GM12801 (cell line): ENCODE results near the gene ANK3.

ENCODE experiments used
- CTCF ChIP-seq: IDR thresholded peaks from one replicate; pipeline ENCODE4 v1.5.1; 2011; ENCODE audit warnings: control low read depth; ENCODE audit not compliant: insufficient read length; ENCODE audit errors: extremely low read depth

The ANK3 gene

DNA sequence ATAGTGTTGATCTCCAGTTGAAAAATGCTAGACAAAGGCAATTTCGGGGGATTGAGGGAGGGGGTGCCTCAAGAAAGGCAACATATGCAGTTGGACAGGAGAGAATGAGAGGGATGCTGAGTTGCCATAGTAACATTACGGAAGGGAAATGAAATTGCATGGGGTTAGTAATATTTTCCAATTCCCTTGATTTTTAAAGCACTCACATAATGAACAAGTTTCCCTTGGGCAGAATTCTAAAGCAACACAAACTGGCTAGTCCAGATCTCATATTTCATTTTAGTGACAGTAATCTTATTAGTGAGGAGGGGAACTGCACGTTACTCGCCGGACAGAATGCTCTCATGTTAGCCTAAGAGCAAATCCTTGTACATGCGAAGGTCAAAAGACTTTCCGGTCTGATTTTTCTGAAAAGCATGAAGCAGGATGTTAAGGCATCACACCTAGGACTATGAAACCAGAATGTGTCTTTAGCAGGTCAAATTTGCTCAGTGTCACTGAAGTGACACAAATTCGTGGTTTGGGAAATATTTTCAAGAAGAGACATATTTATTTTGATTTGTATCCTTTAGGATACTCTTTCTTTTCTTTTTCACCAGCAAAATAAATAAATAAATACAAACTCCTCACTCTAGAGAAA, 165.5 kb downstream of the ANK3 start:
- TF ChIP-seq CTCF, result no peak

DNA sequence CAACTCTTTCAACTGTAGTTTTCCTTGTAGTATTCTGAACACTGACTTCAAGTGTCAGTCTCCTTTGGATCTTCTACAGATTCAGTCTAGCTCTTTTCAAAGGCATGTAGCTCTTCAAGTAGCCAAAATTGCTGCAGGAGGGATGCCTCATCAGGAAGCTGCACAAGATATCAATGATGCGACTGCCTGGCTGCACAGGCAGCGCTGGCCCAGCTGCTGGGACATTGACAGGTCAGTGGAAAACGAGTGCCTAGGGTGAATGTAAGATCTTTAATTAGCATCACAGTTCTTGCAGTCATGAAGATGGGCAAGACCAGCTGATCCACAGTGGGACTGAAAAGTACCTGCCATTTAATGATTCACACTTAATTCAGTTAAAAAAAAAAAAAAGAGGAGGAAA, 167.6 kb downstream of the ANK3 start:
- TF ChIP-seq CTCF, result no peak

DNA sequence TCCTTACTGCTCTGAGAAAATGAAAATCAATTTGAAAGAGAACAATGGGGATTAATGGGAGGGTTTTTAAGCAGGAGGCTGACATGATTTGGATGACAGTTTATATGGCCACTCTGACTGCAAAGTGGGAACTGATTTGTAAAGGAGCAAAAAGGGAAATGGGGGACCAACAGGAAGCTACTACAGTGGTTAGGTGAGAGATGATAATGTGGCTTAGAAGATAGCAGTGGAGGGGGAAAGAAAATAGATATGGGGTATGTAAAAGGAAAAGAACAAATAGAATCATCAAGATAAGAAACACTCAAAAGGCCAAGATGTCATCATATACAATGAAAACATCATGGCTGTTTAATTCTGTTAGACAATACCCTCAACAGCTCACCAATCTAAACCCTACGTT, 177.5 kb downstream of the ANK3 start:
- TF ChIP-seq CTCF, result no peak

DNA sequence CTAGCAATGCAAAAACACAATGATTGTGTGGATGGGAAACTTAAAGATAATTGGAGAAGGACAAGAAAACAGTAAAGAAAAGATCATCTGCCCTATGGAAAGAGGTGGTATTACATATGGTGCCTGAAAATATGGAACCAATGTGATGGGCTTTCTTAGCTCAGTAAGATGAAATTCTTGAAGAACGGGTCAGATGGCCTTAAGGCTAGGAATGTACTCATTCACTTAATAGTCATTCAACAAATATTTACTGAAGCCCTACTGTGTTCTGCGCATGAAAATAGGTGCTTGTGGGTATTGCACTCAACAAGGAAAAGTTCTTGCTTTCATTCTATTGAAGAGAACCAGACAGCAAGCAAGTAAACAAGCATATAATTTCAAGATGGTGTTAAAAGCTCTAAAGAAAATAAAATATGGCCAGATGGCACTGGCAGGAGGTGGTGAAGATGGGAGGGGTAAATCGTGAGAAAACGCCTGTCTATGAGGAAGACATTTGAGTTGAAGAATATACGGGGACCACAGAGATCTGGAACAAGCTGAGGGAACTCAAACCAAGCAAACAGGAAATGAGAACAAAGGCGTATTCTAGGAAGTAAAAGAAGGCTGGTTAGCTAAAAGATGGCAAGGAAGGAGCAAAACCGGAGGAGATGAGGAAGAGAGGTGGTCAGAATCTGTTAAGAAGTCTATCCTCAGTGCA, 179.7 kb downstream of the ANK3 start:
- TF ChIP-seq CTCF, result no peak

DNA sequence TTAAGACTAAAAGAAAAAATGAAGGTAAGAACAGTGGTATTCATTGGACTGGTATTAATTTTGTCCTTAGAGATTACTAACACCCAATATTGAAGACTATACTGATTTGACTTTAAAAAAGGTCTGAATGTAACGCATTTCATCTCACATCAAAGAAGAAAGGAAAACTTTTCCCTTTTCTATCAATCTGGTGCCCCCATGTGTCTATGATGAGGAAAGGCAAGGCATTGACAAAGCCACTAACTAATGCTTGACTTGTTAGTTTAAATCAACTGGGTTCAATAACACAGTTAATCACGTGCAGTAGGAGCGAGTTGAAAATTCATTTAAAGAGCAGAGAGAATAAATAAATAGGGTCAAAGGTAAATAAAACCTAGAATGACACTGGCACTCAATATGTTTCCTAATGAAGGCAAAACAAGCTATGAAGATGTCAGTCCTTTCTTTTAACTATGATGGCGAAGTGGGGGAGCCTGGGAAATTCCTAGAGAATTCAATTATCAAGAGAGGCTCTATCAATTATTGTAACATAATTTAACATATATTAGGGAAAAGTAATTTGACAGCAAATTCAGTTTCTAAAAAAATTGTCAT, 180.9 kb downstream of the ANK3 start:
- TF ChIP-seq CTCF, result no peak

GRCh38 chr10:60207894-60208293, 181.8 kb downstream of the ANK3 start:
- TF ChIP-seq CTCF, result no peak

- TF ChIP-seq CTCF, result no peak
Measured at GRCh38 chr10:60206735-60207134, 182.9 kb downstream of the ANK3 start.
